Psoas muscle (tissue), 8 donors: ENCODE data around the gene GPS1. TPM values are rescaled to one million over a fixed set of nuclear protein-coding genes. Genes with fewer than 3 reads are reported as not detected.

Experiments used
- ATAC-seq, 4 donors: fragments of 200-7000 bp; cut with Tn5 transposase; one replicate each; pipeline ENCODE4 v1.9.1; 2020; ENCODE audit warnings: moderate library complexity in 3 of 4, mild to moderate bottlenecking in 2 of 4
- DNase-seq, 2 donors: peaks; one replicate each; pipeline ENCODE4 v3.0.0-alpha.2; 2020
- H3K27ac ChIP-seq: fragments of 200-600 bp; one replicate; pipeline ENCODE4 v1.8.0; 2022
- H3K27me3 ChIP-seq, 3 donors: fragments of 200-600 bp in 1 of 3; one replicate each; pipeline versions ENCODE4 v1.6.1 to v1.8.0; 2013 to 2022; ENCODE audit warnings: low read length in 2 of 3, mild to moderate bottlenecking in 2 of 3, moderate library complexity in 1 of 3; ENCODE audit not compliant: insufficient read depth in 3 of 3
- H3K36me3 ChIP-seq, 2 donors: fragments of 200-600 bp in 1 of 2; one replicate each; pipeline versions ENCODE4 v1.6.1 to v1.8.0; 2013 to 2022; ENCODE audit warnings: low read depth in 1 of 2, mild to moderate bottlenecking in 1 of 2, moderate library complexity in 1 of 2; ENCODE audit not compliant: insufficient read depth in 1 of 2
- H3K4me1 ChIP-seq: fragments of 200-600 bp; one replicate; pipeline ENCODE4 v1.8.0; 2022
- H3K4me3 ChIP-seq: fragments of 200-600 bp; one replicate; pipeline ENCODE4 v1.8.0; 2022; ENCODE audit warnings: mild to moderate bottlenecking
- H3K9me3 ChIP-seq: fragments of 200-600 bp; one replicate; pipeline ENCODE4 v1.8.0; 2022
- CTCF ChIP-seq: fragments of 200-600 bp; IDR thresholded peaks from one replicate; pipeline ENCODE4 v1.8.0; 2022; ENCODE audit warnings: antibody characterized with exemption
- WGBS, 3 donors: extraction: QIAGEN DNeasy Blood & Tissue Kit; methylation state at CpG; one replicate each; pipeline versions ENCODE4 v1.1.6 to v1.1.7; 2013; 5-methylcytosine and 5-hydroxymethylcytosine counted together
- intact Hi-C, 2 donors: fragments of 100-400 bp; cut with DNase I; formaldehyde crosslinking; loops; one replicate each; pipeline versions ENCODE4 v1.11.0 to v1.14.2; 2022
- long read RNA-seq, 2 donors: library from polyadenylated mRNA; unstranded; transcript quantifications; one replicate each; pipeline ENCODE4 v2.0.0, GENCODE V29; 2021
- polyA plus RNA-seq, 3 donors: library from polyadenylated mRNA; stranded (reverse); fragments of 200-250 nt; gene quantifications; one replicate each; pipeline ENCODE4 v1.2.3, GENCODE V29; 2013
- total RNA-seq, 4 donors: library from RNA; stranded (reverse); fragmentation: NEBNext Ultra II Directional in 2 of 4; extraction: Animal tissue kit (Norgen Biotek cat#: 25700) in 2 of 4; gene quantifications; one replicate each; pipeline versions ENCODE4 v1.2.1 to v1.2.4, GENCODE V29; 2021 to 2023
- donor health status: healthy with polysubstance abuse.
- donor health status: DM: no; HTN: no; CAD: no; lungs with moderate emphysema.
- donor health status: Bipolar disorder and iron deficiency.
- donor health status: healthy.
- donor health status: DM: yes; HTN: yes; CAD: no.
- donor health status: DM: no; HTN: no; CAD: no.
- donor health status: DM: no; HTN: no; CAD: no.
- donor health status: DM: yes; HTN: yes; CAD: no.

The GPS1 gene
- total RNA-seq (100 to 1,000 TPM in 2 of 4 donors, 10 to 100 TPM in 2; 89.8 to 112 (median 97.7) TPM), polyA plus RNA-seq (100 to 1,000 TPM in 2 of 3 donors, 10 to 100 TPM in 1; 87.1 to 114 (median 104) TPM)
- long read RNA-seq, donor 1, transcript GPS1-226 (13 exons, 1,839 nt), result minor isoform, 21 of 161 reads
- long read RNA-seq, donor 1, transcript GPS1-202 (14 exons, 1,949 nt), result minor isoform, 6 of 161 reads
- long read RNA-seq, donor 1, transcript GPS1-208 (13 exons, 1,874 nt), result major isoform, 89 of 161 reads
- long read RNA-seq, donor 1, transcript GPS1-201 (13 exons, 1,842 nt), result minor isoform, 20 of 161 reads
- long read RNA-seq, donor 1, partial matches to known transcripts, result 7 of 161 reads
- long read RNA-seq, donor 1, other reads (novel, unspliced or antisense), result 14 of 161 reads
- long read RNA-seq, donor 2, transcript GPS1-201 (13 exons, 1,842 nt), result minor isoform, 29 of 295 reads
- long read RNA-seq, donor 2, transcript GPS1-202 (14 exons, 1,949 nt), result minor isoform, 7 of 295 reads
- long read RNA-seq, donor 2, transcript GPS1-208 (13 exons, 1,874 nt), result major isoform, 160 of 295 reads
- long read RNA-seq, donor 2, transcript GPS1-226 (13 exons, 1,839 nt), result minor isoform, 23 of 295 reads
- long read RNA-seq, donor 2, partial matches to known transcripts, result 27 of 295 reads
- long read RNA-seq, donor 2, other reads (novel, unspliced or antisense), result 34 of 295 reads

GRCh38 chr17:82051776-82052637 is at the start of gene GPS1, which contains the start of gene RFNG:
Gene GPS1 (plus strand): TSS chr17:82051898. CDS start chr17:82051932, 34 bp downstream.
Gene RFNG (minus strand): TSS chr17:82051811. CDS start chr17:82051766, 45 bp downstream.
- WGBS, 3 donors, result 0 to 1% (median 0%) methylated on average over 52 to 94 of the region's 94 CpGs
- H3K27ac ChIP-seq, result peak within 1 kb of the TSS; percentile 67
- peak within 1 kb of the TSS; percentile 84 for H3K4me3 ChIP-seq
- intact Hi-C loops, result no loop called here
- ATAC-seq (peak; percentile 69 to 83 (median 76)), DNase-seq (peak; percentile 83 to 88)
- no peaks in the 10 kb centered on the region for H3K9me3 ChIP-seq
- H3K27me3 ChIP-seq, result no peaks in the 10 kb centered on the region
- H3K36me3 ChIP-seq, result peaks cover 0 to 64% of the 10 kb centered on the region in 2 donors
- TF ChIP-seq CTCF, result no peak
- H3K4me1 ChIP-seq, result peaks cover 26% of the 10 kb centered on the region

GRCh38 chr17:82003411-82004381 is 48.0 kb upstream of the GPS1 start:
- ATAC-seq (peak; percentile 72 to 85 (median 78)), DNase-seq (peak; percentile 88 to 89)
- no peaks in the 10 kb centered on the region for H3K27me3 ChIP-seq
- H3K9me3 ChIP-seq, result no peaks in the 10 kb centered on the region
- intact Hi-C loops, result loop anchor here (5.0 kb wide), 2 partner anchors 36 to 41 kb away; partner anchors contain the start of gene NOTUM (in 1 of the 2)
- H3K36me3 ChIP-seq, result no peaks in the 10 kb centered on the region
- no peak for TF ChIP-seq CTCF
- 41 to 57% (median 47%) methylated on average over 51 to 53 of the region's 53 CpGs for WGBS, 3 donors
- H3K4me3 ChIP-seq, result no peak overlapping the region
- H3K27ac ChIP-seq, result peak overlapping the region; percentile 58
- H3K4me1 ChIP-seq, result peaks cover 61% of the 10 kb centered on the region

GRCh38 chr17:82004517-82005455 is 46.9 kb upstream of the GPS1 start:
- DNase-seq, result no peak
- H3K27ac ChIP-seq, result no peak overlapping the region
- peaks cover 0 to 7% of the 10 kb centered on the region in 2 donors for H3K36me3 ChIP-seq
- H3K9me3 ChIP-seq, result no peaks in the 10 kb centered on the region
- H3K4me1 ChIP-seq, result peaks cover 51% of the 10 kb centered on the region
- 91 to 93% (median 92%) methylated on average over 37 to 41 of the region's 41 CpGs for WGBS, 3 donors
- no peak for ATAC-seq
- H3K4me3 ChIP-seq, result no peak overlapping the region
- TF ChIP-seq CTCF, result no peak
- H3K27me3 ChIP-seq, result no peaks in the 10 kb centered on the region
- intact Hi-C loops, result loop anchor here (5.0 kb wide), 2 partner anchors 37 to 42 kb away; partner anchors contain the start of gene NOTUM (in 1 of the 2)
